HS-5 (cell line): ENCODE measurements around the gene CLSTN1.
"Not testable (repeated sequence)": the region's sequence is repeated elsewhere in the genome, so short reads cannot be mapped to it uniquely, and the experiment has no call there.

Source experiments
- DNase-seq: peaks from one replicate; pipeline ENCODE4 v3.0.0-alpha.2; 2012; ENCODE audit warnings: low read depth

CLSTN1 gene

DNA sequence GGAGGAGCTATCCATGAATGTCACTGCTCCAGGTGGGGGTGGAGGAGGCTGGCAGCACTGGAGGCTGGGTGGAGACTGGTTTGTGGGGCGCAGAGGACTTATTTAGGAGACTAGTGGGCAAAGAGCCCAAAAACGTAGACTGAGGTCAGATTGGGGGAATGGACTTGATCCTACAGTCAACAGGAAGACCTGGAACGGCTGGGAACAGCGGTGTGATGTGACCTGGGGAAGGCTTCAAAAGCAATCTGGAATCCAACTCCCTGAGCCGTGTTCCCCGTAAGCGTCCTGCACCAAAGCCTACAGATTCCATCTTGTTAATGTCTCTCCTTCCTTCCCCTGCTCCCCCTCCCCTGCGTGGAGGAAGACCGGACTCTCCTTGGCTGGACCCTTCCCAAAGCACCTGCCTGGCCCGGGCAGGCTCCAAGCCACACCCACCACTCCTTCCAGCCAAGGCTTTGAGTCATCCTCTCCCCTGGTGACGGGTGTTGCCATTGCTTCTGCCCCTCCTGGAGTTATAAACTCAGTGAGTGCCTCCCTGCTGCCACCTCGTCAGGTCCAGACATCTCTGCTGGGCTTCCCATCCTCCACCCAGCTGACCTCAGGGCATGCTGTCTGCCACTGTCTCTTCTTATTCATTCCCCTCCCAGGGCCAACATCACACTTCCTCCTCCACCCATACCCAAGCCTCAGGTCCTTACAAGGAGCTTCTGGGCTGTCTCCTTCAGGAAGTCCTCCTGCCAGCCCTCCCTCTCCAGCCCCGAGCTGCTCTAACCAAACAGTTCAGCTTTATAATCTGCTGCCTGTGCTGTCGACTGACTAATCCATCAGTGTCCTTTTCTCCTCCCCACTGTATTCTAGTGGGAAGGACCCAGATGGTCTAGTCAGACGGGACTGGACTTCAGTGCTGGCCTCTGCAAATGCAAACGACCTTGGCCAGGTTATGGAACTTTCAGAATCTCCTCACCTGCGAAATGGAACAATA is 1.6 kb upstream of the CLSTN1 start:
- DNase-seq: peak; percentile 56

DNA sequence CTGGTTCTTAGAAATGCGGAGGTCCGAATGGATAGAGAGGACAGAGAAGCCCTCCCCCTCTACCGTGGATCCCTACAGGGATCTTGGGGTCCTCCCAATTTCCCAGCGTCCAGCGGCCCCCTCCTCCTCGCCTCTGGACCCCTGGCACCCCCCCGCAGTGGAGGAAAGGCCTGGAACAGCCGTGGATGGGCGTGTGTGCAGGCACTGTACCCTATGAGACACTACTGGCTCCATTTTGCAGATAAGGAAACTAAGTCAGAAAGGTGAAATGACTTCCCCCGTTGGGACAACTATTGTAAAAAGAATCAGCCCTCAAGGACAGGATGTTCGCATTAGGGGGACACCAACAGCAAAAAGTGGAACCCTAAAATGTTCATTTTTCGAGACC is 931 bp upstream of the CLSTN1 start:
- no peak for DNase-seq

DNA sequence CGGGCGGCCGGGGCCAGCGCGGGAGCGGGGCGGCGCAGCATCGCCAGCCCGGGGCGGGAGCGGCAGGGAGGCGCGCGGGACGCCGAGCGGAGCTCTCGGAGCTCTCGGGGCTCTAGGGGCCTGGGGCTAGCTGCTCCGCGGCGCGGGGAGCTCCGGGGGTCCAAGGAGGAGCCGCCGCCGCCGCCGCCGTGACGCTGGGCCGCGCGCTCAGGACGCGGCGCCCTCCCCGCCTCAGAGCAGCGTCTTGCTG is 147 bp downstream of the CLSTN1 start:
- no peak for DNase-seq

DNA sequence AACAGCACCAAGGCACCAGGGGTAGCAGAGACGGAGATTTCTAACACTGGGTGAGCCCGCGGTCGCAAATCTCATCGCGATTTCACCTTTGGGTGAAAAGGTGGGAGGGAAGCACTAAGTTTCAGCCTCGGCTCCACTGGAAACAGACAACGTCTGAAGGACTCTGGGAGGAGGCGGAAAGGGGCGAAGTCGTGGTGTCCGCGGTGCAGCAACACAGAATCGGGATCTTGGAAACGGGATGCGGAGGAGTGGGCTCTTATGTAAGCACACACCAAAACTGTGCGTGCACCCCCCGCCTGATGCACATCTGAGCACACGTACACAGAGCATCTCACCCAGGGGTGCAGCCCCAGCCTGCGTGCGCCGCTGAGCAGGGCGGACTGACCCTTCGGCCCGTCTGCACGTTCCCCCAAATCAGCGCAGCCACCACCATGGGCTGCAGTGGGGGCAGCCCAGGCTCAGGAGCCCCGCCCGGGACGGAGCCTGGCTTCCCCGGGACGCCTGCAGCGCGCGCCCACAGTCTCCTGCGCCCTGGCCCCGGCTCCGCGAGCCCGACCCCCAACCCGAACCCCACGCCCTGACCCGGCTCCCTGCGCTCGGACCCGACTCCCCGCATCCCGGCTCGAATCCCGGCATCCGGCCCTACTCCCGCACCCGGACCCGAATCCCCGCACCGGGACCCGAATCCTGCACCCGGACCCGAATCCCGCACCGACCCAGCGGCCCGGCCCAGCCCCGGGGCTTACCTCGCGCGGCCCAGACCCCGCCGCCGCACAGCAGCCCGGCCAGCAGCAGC is 670 bp downstream of the CLSTN1 start:
- DNase-seq: no peak

DNA sequence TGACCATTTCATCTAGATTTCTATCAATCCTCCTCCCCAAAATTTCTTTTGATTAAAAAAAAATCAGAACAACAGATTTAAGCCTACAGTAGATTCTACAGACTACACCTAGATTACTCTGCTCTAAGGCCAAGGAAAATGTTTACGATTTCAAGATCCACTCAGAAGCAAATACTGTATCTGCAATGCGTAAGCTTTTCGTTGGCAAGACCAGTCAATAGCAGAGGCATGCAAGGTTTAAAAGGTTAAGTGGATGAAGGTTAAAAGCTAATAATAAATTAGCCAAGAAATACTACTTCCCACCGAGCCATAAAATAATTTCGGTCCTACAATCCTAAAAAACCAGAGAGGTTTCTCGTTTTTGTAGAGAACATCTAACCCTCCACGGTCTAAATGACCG is 1.3 kb downstream of the CLSTN1 start:
- no peak for DNase-seq

DNA sequence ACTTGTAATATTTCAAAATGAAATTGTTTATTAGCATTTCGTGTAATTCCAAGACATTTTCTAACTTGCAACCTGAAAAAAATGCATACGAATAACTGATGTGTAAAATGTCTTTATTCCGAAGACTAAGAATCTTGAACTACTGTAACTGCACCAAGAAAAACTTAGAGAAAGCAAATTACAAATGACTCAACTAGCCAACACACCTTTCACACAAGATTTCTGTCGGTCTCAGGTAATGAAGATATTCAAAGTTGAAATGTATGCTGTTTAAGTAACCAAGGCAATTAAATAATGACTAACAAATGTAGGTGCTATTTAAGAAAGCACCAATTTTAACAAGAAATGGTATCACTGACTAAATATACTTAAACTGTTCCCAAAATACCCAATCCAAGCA is 2.1 kb downstream of the CLSTN1 start:
- DNase-seq: no peak

DNA sequence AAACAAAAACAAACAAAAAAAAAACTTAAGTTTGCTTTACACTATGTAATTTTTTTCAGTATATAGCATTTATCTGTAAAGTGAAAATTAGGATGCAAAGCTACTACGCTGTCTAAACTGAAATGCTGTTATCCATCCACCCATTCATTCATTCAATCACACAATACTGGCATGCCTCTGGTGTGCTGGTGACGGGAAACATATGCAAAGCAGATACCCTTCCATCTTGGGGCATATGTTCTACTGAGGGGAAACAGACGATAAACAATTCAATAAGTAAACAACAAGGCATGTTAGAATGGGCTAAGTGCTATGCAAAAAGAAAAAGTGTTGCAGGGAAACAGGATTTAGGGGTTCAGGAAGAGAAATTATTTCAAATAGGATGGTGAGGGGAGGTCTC is 3.2 kb downstream of the CLSTN1 start:
- DNase-seq: no peak

DNA sequence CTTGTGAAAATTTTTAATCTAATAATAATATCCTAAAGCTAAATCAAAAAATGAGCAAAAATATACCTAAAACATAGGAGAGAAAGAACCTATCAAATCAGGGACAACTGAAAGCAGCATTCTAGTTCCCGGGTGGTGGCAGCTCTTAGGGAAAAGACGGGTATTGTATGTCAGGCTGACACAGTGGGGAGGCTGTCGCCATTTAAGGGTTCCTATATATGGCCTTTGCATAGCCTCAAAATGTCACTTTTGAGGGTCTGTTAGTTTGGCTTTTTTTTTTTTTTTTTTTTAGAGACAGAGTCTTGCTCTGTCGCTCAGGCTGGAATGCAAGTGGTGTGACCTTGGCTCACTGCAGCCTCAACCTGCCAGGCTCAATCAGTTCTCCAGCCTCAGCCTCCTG is 6.0 kb downstream of the CLSTN1 start:
- no peak for DNase-seq

DNA sequence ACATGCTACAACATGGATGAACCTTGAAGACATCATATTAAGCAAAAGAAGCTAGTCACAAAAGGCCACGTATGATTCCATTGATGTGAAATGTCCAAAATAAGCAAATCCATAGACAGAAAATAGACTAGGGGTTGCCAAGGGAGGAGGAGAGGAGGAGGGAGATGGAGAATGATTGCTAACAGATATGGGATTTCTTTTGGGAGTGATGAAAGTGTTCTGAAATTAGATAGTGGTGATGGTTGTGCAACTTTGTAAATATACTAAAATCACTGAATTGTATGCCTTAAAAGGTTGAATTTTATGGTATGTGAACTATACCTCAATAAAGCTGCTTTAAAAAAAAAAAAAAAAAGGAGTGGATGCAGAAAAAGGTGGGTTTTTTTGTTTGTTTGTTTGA is 7.6 kb downstream of the CLSTN1 start:
- DNase-seq: no peak

DNA sequence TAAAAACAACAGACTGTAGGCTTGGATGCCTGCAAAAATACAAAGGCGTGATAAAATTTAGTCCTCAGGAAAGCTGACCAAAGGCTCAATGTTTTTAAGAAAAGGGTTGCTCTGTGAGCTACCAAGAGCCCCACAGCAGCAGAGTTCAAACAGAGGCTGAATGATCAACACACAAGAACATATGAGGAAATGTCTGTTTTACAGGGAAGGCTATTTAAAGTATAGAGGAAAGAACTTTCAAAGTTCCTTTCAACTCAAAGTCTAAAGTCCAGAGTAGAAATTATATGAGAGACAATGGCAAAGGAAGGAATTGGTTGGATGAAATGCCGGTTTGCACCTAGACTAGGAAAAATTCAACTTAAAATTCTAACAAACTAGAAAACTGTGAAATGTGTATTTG is 8.6 kb downstream of the CLSTN1 start:
- DNase-seq: no peak

DNA sequence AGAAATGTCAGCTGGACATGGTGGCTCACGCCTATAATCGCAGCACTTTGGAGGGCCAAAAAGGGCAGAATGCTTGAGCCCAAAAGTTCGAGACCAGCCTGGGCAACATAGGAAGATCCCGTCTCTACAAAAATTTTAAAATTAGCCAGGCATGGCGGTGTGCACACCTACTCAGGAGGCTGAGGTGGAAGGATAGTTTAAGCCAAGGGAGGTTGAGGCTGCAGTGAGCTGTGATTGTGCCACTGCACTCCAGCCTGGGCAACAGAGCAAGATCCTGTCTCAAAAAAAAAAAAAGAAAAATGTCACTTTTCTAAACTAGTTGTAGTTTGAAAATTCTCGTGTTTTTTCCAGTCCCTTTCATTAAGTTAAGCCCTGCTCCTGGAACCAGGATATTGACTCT is 9.1 kb downstream of the CLSTN1 start:
- DNase-seq: no peak

DNA sequence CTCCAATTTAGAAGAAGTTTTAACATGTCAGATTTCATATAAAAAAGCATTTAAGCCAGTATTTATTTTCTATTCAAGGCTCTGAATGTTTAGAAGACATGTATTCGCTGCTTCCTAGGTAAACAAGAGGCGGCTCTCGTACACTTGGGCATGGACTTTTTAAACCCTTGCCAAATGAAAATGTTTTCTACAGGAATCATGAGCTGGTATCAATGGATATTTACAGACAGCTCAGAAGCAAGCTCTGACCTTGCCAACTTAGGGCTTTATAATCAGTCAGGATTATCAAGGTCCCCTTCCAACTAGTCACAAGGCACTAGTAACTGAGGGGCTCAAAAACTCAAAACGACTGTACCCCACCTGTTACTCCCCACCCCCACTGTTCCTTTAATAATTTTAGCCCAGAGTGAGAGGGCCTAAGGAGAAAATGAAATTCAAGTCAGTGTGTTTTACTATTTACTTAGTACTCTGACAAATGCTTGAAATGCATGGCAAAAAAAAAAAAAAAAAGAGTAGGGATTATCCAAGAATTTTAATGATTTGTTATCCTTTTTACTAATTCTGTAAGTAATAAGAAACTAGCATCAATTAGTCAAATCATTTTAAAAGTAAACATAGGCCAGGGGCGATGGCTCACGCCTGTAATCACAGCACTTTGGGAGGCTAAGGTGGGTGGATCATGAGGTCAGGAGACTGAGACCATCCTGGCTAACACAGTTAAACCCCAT is 12.4 kb downstream of the CLSTN1 start:
- no peak for DNase-seq

DNA sequence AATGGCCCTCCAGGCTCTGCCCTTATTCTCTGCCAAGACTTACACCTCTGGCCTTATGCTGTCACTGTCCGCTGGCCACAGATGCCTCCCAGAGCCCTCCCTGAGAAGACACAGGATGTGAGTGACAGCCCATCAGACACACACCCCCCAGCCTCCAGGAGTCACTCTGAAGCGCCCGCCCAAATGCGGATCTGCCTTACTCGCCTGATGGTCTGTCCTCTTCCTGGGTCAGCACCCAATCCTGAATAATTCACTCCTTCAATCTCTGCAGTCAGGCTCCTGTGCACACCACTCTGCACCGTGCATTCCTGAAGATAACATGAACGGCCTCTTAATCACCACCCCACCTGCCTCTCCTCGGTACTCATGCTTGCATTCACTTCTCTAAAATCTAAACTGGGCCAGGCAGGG is 14.7 kb downstream of the CLSTN1 start:
- DNase-seq: no peak

DNA sequence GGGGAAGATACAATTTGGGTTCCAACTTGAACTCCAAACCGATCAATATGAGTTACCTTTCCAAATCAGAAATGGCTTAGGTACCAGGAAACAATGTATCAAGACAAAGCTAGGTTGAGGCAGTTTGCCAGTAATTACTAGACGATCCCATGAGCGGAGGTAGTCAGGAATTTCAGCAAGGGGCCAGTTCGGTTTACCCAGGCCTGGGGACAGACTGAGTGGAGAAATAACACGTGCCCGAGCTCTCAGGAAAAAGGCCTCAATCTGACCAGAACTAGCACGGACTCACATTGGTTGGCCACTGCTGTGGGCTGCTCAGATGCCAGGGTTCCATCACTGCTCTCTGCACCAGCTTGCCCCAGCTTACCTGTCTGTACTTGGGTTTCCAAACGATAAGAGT is 15.3 kb downstream of the CLSTN1 start:
- no peak for DNase-seq

DNA sequence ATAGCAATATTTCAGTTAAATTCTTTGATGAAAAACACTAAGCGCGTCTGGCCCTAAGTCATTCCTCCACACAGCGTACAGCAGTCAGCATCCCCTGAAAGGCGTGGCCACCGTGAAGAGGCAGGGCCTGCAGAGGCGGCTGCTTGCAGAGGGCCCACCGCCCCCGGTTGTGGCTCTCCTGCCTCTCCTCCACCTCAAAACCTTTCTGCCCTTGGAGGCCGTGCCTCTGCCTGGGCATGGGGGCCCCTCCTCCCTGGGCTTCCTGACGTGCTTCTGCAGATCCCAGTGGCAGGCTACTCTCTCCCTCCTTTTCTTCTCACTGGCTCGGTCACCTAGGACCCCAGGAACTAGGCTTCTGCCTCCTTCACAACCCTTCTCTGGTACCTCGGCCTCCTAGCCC is 16.2 kb downstream of the CLSTN1 start:
- no peak for DNase-seq

DNA sequence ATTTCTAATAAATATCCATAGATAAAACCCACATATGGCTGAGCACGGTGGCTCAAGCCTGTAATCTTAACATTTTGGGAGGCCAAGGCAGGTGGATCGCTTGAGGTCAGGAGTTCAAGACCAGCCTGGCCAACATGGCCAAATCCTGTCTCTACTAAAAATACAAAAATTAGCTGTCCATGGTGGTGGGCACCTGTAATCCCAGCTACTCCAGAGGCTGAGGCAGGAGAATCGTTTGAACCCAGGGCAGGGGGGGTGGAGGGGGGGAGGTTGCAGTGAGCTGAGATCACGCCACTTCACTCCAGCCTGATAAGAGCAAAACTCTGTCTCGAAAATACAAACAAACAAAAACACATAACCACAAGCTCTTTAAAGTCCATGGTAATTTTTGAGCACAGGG is 17.8 kb downstream of the CLSTN1 start:
- not testable (repeated sequence) for DNase-seq

DNA sequence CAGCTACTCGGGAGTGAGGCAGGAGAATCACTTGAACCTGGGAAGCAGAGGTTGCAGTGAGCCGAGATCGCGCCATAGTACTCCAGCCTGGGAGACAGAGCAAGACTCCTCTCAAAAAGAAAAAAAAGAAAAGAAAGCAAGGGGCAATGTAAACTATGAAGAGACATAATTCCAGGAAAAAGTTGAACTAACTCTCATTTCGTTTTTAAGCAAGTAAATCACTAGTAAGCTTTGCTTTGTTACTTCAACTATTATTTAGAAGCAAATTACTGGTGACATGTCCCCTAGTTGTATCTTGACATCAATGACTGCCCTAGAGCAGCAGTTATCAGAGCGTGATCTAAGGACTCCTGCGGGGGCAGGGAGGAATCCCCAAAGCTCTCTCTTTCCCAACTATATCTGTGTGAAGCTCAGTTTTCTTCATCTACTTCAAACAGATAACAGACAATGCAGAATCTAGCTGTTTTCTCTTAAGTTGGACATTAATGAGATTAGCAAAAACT is 18.7 kb downstream of the CLSTN1 start:
- DNase-seq: no peak

DNA sequence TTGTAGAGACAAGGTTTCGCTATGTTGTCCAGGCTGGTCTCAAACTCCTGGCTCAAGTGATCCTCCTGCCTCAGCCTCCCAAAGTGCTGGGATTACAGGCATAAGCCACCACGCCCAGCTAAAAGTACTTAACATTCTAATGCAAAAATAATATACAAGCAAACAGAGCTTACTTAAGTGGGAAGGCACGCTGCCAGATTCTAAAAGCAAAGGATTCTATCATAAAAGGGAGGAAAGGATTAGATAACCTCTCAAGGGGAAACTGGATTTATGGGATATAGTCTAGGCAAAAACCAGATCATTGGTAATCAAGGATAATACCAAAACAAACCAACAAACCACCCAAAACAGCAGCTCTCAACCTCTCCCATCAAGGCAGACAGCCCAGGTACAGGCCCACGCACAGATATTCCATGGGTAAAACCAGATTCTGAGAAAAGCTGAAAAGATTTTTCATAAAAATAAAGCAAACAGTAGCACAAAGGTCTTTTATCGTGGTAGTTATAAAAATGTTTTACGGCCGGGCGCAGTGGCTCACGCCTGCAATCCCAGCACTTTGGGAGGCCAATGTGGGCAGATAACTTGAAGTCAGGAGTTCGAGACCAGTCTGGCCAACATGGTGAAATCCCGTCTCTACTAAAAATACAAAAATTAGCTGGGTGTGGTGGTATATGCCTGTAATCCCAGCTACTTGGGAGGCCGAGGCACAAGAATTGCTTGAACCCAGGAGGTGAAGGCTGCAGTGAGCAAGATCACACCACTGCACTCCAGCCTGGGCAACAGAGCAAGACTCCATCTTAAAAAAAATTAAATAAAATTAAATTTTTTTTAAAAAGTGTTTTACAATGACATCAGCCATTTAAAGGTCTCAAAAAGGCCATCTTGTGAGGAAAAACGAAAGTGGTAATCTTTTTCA is 20.5 kb downstream of the CLSTN1 start:
- DNase-seq: not testable (repeated sequence)

DNA sequence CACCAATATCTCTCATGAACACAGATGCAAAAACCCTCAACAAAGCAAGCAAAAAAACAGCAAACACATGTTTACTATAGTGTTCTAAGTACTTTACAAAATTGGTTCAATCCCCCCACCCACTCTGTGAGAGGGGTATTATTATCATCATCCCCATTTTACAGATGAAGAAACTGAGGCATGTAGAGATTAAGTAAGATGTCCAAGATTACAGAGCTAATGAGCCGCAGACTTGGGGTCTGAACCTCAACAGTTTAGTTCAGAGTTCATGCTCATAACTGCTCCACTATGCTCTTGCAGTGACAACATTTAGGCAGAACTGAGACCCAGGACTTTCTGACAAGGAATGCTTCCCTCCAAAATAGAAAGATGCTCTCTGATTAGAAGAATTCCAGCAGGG is 21.9 kb downstream of the CLSTN1 start:
- no peak for DNase-seq

DNA sequence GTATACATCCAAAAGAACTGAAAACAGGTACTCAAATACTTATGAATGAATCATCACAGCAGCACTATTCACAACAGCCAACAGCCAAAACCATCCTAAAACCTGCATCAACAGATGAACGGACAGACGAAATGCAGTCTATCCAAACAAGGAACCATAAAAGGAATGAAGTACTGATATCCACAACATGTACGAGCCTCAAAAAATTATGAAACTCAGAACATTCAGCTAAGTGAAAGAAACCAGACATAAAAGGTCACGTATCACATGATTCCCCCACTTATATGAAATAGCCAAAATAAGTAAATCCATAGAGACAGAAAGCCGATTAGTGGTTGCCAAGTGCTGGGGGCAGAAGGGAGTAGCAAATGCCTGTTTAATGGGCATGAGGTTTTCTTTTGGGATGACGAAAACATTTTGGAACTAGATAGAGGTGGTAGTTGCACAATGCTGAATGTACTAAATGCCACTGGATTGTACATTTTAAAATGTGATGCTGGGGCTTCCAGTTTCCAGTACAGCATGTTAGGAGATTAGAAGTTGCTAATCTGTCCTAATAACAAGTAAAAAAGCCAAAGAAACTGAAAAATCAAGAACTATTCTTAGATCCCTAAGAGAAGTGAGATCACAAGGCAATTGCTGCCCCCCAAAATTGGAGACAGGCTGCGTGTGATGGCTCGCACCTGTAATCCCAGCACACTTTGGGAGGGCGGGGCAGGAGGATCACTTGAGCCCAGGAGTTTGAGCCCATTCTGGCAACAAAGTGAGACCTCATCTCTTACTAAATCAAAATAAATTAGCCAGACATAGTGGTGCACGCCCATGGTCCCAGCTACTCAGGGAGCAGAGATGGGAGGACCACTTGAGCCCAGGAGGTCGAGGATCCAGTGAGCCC is 25.3 kb downstream of the CLSTN1 start:
- DNase-seq: no peak

DNA sequence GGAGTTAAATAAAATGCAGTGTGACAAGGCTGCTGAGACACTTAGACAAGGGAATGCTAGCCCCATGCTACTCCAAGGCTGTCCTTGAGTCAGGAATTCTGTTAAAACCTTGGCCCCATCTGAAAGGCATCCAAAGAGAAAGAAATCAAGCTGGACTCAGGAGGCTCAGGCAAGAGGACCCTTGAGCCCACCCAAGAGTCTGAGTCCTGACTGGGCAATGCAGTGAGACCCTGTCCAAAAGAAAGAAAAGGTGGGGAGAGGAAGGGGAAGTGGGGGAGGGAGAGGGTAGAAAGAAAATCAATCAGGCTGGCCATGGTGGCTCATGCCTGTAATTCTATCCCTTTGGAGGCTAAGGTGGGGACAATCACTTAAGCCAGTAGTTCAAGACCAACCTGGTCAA is 26.7 kb downstream of the CLSTN1 start:
- no peak for DNase-seq
